HCT116 (cell line): ENCODE data around the gene CORO2A. TPM values are rescaled to one million over a fixed set of nuclear protein-coding genes. Genes with fewer than 3 reads are reported as not detected.

Experiments used
- ATAC-seq: fragments of 200-7000 bp; cut with Tn5 transposase; 2 replicates; pipeline ENCODE4 v1.9.1; 2020; ENCODE audit warnings: mild to moderate bottlenecking, moderate library complexity
- BruUV-seq: library from RNA; stranded (reverse); fragments of 400-500 nt; replicated peaks from 2 replicates; lab custom pipeline; 2021; lab: Mats Ljungman, UMichigan
- CTCF ChIA-PET: fragments of 300-600 bp; sonication (Branson Sonifier 250); formaldehyde crosslinking; loops from one replicate; lab custom pipeline; 2021; ENCODE audit warnings: antibody characterized with exemption; lab: Charles Lee
- POLR2A ChIA-PET: fragments of 300-600, 350-600 bp; sonication (Branson Sonifier 250); formaldehyde crosslinking; loops from one replicate; lab custom pipeline; 2021; ENCODE audit warnings: antibody characterized with exemption; lab: Charles Lee
- RAD21 ChIA-PET, 2 experiments: fragments of 300-600 bp; sonication (Branson Sonifier 250); formaldehyde crosslinking; loops; one replicate each; lab custom pipeline; 2023; ENCODE audit warnings: low total read pairs in 2 of 2; ENCODE audit not compliant: uncharacterized antibody in 2 of 2, unreplicated experiment in 2 of 2, low non-redundant PET in 1 of 2; lab: Charles Lee
- DNase-seq: peaks from one replicate; pipeline ENCODE4 v3.0.0-alpha.2; 2010; ENCODE audit warnings: low read depth, low spot score
- H2AFZ ChIP-seq: fragments of 200-600 bp; shearing (Covaris generic), sonication (generic); 2 replicates; pipeline ENCODE4 v1.6.1; 2017; ENCODE audit warnings: low read depth, mixed run types, mixed read lengths, antibody characterized with exemption, low read length; ENCODE audit not compliant: poor library complexity, severe bottlenecking
- H3K27ac ChIP-seq: 2 replicates; pipeline ENCODE4 v1.5.1; 2012; ENCODE audit warnings: low read depth, low read length
- H3K27me3 ChIP-seq: fragments of 200-600 bp; sonication (generic); 2 replicates; pipeline ENCODE4 v1.6.1; 2016; ENCODE audit warnings: mixed run types, low read length, mixed read lengths; ENCODE audit not compliant: insufficient read depth
- H3K36me3 ChIP-seq, 2 experiments: fragments of 200-500 bp in 1 of 2; fragments of 200-600 bp in 1 of 2; sonication (Bioruptor generic) in 1 of 2; sonication (generic) in 1 of 2; 2 replicates each; pipeline versions ENCODE4 v1.5.1 to v1.6.1; 2014 to 2016; ENCODE audit warnings: low read length in 2 of 2, inconsistent platforms in 1 of 2, mixed read lengths in 1 of 2, mixed run types in 1 of 2; ENCODE audit not compliant: insufficient read depth in 2 of 2, control insufficient read depth in 1 of 2
- H3K4me1 ChIP-seq, 2 experiments: fragments of 200-600 bp in 1 of 2; sonication (generic) in 1 of 2; 2 replicates each; pipeline versions ENCODE4 v1.5.1 to v1.6.1; 2012 to 2017; ENCODE audit warnings: low read length in 2 of 2, inconsistent platforms in 1 of 2, mild to moderate bottlenecking in 1 of 2, mixed read lengths in 1 of 2, mixed run types in 1 of 2, moderate library complexity in 1 of 2; ENCODE audit not compliant: insufficient read depth in 2 of 2, control insufficient read depth in 1 of 2
- H3K4me2 ChIP-seq: fragments of 200-600 bp; sonication (generic); 2 replicates; pipeline ENCODE4 v1.6.1; 2017; ENCODE audit warnings: mixed run types, low read length, mixed read lengths
- H3K4me3 ChIP-seq, 2 experiments: fragments of 200-600 bp in 1 of 2; sonication (generic) in 1 of 2; replicated peaks in 1 of 2; 2 replicates each; pipeline ENCODE4 v1.5.1; 2011 to 2016; ENCODE audit warnings: low read length in 2 of 2, control low read depth in 1 of 2, low read depth in 1 of 2, mild to moderate bottlenecking in 1 of 2, mixed read lengths in 1 of 2, mixed run types in 1 of 2
- H3K79me2 ChIP-seq: fragments of 200-600 bp; sonication (generic); 2 replicates; pipeline ENCODE4 v1.6.1; 2017; ENCODE audit warnings: mild to moderate bottlenecking, mixed run types, low read length, moderate library complexity, mixed read lengths; ENCODE audit not compliant: insufficient read depth
- H3K9ac ChIP-seq: fragments of 200-600 bp; sonication (generic); 2 replicates; pipeline ENCODE4 v1.6.1; 2016; ENCODE audit warnings: low read length, mixed read lengths
- H3K9me2 ChIP-seq: fragments of 200-600 bp; sonication (generic), shearing (Covaris generic); 2 replicates; pipeline ENCODE4 v1.6.1; 2017; ENCODE audit warnings: mixed run types, mild to moderate bottlenecking, moderate library complexity; ENCODE audit not compliant: insufficient read depth
- H3K9me3 ChIP-seq, 2 experiments: fragments of 200-500 bp in 1 of 2; fragments of 200-600 bp in 1 of 2; sonication (Bioruptor generic) in 1 of 2; sonication (generic) in 1 of 2; 2 replicates each; pipeline ENCODE4 v1.6.1; 2014 to 2017; ENCODE audit warnings: low read length in 2 of 2, mixed read lengths in 2 of 2, inconsistent platforms in 1 of 2, low read depth in 1 of 2, mild to moderate bottlenecking in 1 of 2, mixed run types in 1 of 2, moderate library complexity in 1 of 2; ENCODE audit not compliant: control insufficient read depth in 1 of 2, insufficient read depth in 1 of 2
- H4K20me1 ChIP-seq: fragments of 200-600 bp; sonication (generic), shearing (Covaris generic); 2 replicates; pipeline ENCODE4 v1.6.1; 2017; ENCODE audit warnings: mixed run types, mild to moderate bottlenecking, moderate library complexity; ENCODE audit not compliant: insufficient read depth
- CEBPB ChIP-seq: IDR thresholded peaks from 2 replicates; pipeline ENCODE4 v1.6.1; 2012; ENCODE audit warnings: low read depth
- CTCF ChIP-seq, 3 experiments: fragments of 200-600 bp in 1 of 3; sonication (generic) in 1 of 3; IDR thresholded peaks in 2 of 3; conservative IDR thresholded peaks in 1 of 3; 2 replicates each; pipeline ENCODE4 v1.5.1; 2012 to 2017; ENCODE audit warnings: low read depth in 2 of 3, low read length in 2 of 3, antibody characterized with exemption in 1 of 3, borderline replicate concordance in 1 of 3, control low read depth in 1 of 3, mild to moderate bottlenecking in 1 of 3, mixed read lengths in 1 of 3, mixed run types in 1 of 3, moderate library complexity in 1 of 3; ENCODE audit not compliant: insufficient read depth in 1 of 3
- EGR1 ChIP-seq: IDR thresholded peaks from 2 replicates; pipeline ENCODE4 v1.6.1; 2012; ENCODE audit warnings: low read depth
- EZH2 ChIP-seq: fragments of 200-600 bp; sonication (generic); IDR thresholded peaks from 2 replicates; pipeline ENCODE4 v1.6.1; 2017; ENCODE audit warnings: antibody characterized with exemption, mixed run types
- EZH2phosphoT487 ChIP-seq: fragments of 200-600 bp; IDR thresholded peaks from 2 replicates; pipeline ENCODE4 v1.6.1; 2018; ENCODE audit warnings: antibody characterized with exemption, borderline replicate concordance
- FOSL1 ChIP-seq: IDR thresholded peaks from 2 replicates; pipeline ENCODE4 v1.6.1; 2012; ENCODE audit warnings: low read depth
- JUND ChIP-seq: IDR thresholded peaks from 2 replicates; pipeline ENCODE4 v1.6.1; 2012
- MAX ChIP-seq: IDR thresholded peaks from 2 replicates; pipeline ENCODE4 v1.6.1; 2012
- POLR2A ChIP-seq: IDR thresholded peaks from 2 replicates; pipeline ENCODE4 v1.7.0; 2011; ENCODE audit warnings: borderline replicate concordance; ENCODE audit not compliant: insufficient read depth, insufficient read length; ENCODE audit errors: extremely low read depth
- POLR2AphosphoS5 ChIP-seq: IDR thresholded peaks from 2 replicates; pipeline ENCODE4 v1.6.1; 2011; ENCODE audit warnings: mild to moderate bottlenecking, low read depth, low read length, moderate library complexity
- REST ChIP-seq: IDR thresholded peaks from 2 replicates; pipeline ENCODE4 v1.6.1; 2012; ENCODE audit warnings: low read depth
- SIN3A ChIP-seq: IDR thresholded peaks from 2 replicates; pipeline ENCODE4 v1.6.1; 2012; ENCODE audit warnings: low read depth
- SP1 ChIP-seq: IDR thresholded peaks from 2 replicates; pipeline ENCODE4 v1.6.1; 2012; ENCODE audit warnings: low read depth
- SRF ChIP-seq: IDR thresholded peaks from 2 replicates; pipeline ENCODE4 v1.6.1; 2012; ENCODE audit warnings: low read depth
- YY1 ChIP-seq: IDR thresholded peaks from 2 replicates; pipeline ENCODE4 v1.6.1; 2011; ENCODE audit warnings: low read length, low read depth, moderate library complexity, mild to moderate bottlenecking; ENCODE audit not compliant: insufficient replicate concordance; ENCODE audit errors: extremely low read depth
- ZFX ChIP-seq: fragments of 450-650 bp; IDR thresholded peaks from 2 replicates; pipeline ENCODE4 v1.6.1; 2017
- ZNF274 ChIP-seq: fragments of 200-500 bp; sonication (Bioruptor generic); IDR thresholded peaks from 2 replicates; pipeline ENCODE4 v1.6.1; 2014; ENCODE audit warnings: mild to moderate bottlenecking, low read depth, low read length, inconsistent platforms
- intact Hi-C: fragments of 100-400 bp; cut with micrococcal nuclease; formaldehyde crosslinking; loops from 2 replicates; pipeline ENCODE4 v1.10.0; 2022
- total RNA-seq: library from RNA; stranded (reverse); gene quantifications from one replicate; pipeline ENCODE4 v1.2.1, GENCODE V29; 2021; ENCODE audit not compliant: unreplicated experiment

Gene CORO2A
- total RNA-seq, 1 experiment from 2014 or later, result 5.7 TPM

- no peak overlapping the region for H3K4me3 ChIP-seq
- ATAC-seq, result no peak
- H3K27me3 ChIP-seq, result no peaks in the 10 kb centered on the region
- no peak for DNase-seq
- intact Hi-C loops, result no loop called here
- RAD21 ChIA-PET, result no interaction called here
- TF ChIP-seq POLR2AphosphoS5 (no peak), REST (no peak), MAX (no peak), ZNF274 (no peak), FOSL1 (no peak), POLR2A (no peak), CEBPB (no peak), ZFX (no peak), EZH2 (no peak), SIN3A (no peak), YY1 (no peak), EGR1 (no peak), SRF (no peak), SP1 (no peak), EZH2phosphoT487 (no peak), CTCF (IDR thresholded peaks at IDR 0.05 in 2 of 3, conservative IDR thresholded peaks at IDR 0.05 in 1 of 3; ENCODE audit: borderline replicate concordance in 1 of 3, insufficient read depth in 1 of 3, low read depth in 2 of 3, low read length in 2 of 3) (no peak), JUND (no peak)
- H3K36me3 ChIP-seq, result no peaks in the 10 kb centered on the region
- no peak overlapping the region for H2AFZ ChIP-seq
- no peaks in the 10 kb centered on the region for H3K4me1 ChIP-seq
- no peak overlapping the region for H3K4me2 ChIP-seq
- H3K9me3 ChIP-seq, result no peaks in the 10 kb centered on the region
- H3K27ac ChIP-seq, result no peak overlapping the region
- POLR2A ChIA-PET, result no interaction called here
- H3K9me2 ChIP-seq, result no peaks in the 10 kb centered on the region
- H3K79me2 ChIP-seq, result no peaks in the 10 kb centered on the region
- no peaks in the 10 kb centered on the region for H4K20me1 ChIP-seq
- no TSS peak for BruUV-seq
- H3K9ac ChIP-seq, result no peak overlapping the region
- CTCF ChIA-PET, result no interaction called here
Measured at GRCh38 chr9:98127226-98127625, 65.2 kb downstream of the CORO2A start.
